ENCODE results near the gene MGME1.

DNA sequence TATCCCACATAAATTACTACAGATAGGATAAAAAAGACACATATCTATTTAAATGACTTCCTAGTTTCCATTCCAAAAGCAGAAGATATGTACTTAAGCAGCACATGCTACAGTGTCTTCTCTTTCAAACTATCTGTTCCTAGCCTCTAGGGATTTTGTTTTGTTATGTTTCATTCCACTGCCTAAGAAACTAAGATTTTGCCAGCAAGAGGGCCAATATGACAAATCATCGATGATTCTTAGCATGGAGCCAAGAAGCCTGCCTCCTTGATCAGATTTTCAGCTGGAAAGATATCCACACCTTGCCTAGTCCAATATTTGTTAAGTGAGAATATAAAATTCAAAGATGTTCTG is 7.3 kb upstream of the MGME1 start:
- TF ChIP-seq, protein P1, sequence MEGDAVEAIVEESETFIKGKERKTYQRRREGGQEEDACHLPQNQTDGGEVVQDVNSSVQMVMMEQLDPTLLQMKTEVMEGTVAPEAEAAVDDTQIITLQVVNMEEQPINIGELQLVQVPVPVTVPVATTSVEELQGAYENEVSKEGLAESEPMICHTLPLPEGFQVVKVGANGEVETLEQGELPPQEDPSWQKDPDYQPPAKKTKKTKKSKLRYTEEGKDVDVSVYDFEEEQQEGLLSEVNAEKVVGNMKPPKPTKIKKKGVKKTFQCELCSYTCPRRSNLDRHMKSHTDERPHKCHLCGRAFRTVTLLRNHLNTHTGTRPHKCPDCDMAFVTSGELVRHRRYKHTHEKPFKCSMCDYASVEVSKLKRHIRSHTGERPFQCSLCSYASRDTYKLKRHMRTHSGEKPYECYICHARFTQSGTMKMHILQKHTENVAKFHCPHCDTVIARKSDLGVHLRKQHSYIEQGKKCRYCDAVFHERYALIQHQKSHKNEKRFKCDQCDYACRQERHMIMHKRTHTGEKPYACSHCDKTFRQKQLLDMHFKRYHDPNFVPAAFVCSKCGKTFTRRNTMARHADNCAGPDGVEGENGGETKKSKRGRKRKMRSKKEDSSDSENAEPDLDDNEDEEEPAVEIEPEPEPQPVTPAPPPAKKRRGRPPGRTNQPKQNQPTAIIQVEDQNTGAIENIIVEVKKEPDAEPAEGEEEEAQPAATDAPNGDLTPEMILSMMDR (conservative IDR thresholded peaks at IDR 0.05) = no peak
- TF ChIP-seq EZH2 (IDR thresholded peaks at IDR 0.05; ENCODE audit: low read depth) = no peak
